ENCODE data around the gene SASS6.
"Not testable (repeated sequence)": the region's sequence is repeated elsewhere in the genome, so short reads cannot be mapped to it uniquely, and the experiment has no call there.

The SASS6 gene

GRCh38 chr1:100051401-100051800 lies 81.3 kb downstream of the SASS6 start:
- Histone ChIP-seq H3K9me3 (ENCODE audit: control insufficient read depth in 2 of 2, low read length in 2 of 2) (no peaks in the 10 kb centered on the region), H3K4me1 (ENCODE audit: control insufficient read depth in 2 of 2, insufficient read depth in 2 of 2, low read length in 2 of 2) (no peaks in the 10 kb centered on the region), H3K36me3 (ENCODE audit: control insufficient read depth in 2 of 2, insufficient read depth in 2 of 2, low read length in 2 of 2) (peaks cover 5 to 7% of the 10 kb centered on the region in 2 donors), H3K27me3 (ENCODE audit: control insufficient read depth in 2 of 2, insufficient read depth in 2 of 2, low read length in 2 of 2) (no peaks in the 10 kb centered on the region), H3K4me3 (ENCODE audit: low read length in 2 of 2) (no peak overlapping the region), H3K27ac (ENCODE audit: low read depth in 2 of 2, low read length in 2 of 2) (no peak overlapping the region), H3K9ac (ENCODE audit: low read depth in 1 of 2, low read length in 2 of 2) (no peak overlapping the region)

- Histone ChIP-seq H3K4me3 (ENCODE audit: low read length in 2 of 2) (no peak overlapping the region), H3K9ac (ENCODE audit: low read depth in 1 of 2, low read length in 2 of 2) (no peak overlapping the region), H3K9me3 (ENCODE audit: control insufficient read depth in 2 of 2, low read length in 2 of 2) (no peaks in the 10 kb centered on the region), H3K4me1 (ENCODE audit: control insufficient read depth in 2 of 2, insufficient read depth in 2 of 2, low read length in 2 of 2) (no peaks in the 10 kb centered on the region), H3K27me3 (ENCODE audit: control insufficient read depth in 2 of 2, insufficient read depth in 2 of 2, low read length in 2 of 2) (no peaks in the 10 kb centered on the region), H3K36me3 (ENCODE audit: control insufficient read depth in 2 of 2, insufficient read depth in 2 of 2, low read length in 2 of 2) (peaks cover 5 to 7% of the 10 kb centered on the region in 2 donors), H3K27ac (ENCODE audit: low read depth in 2 of 2, low read length in 2 of 2) (no peak overlapping the region)
Measured at GRCh38 chr1:100050139-100050538, 82.6 kb downstream of the SASS6 start.

- H3K27me3 ChIP-seq (ENCODE audit: control insufficient read depth in 2 of 2, insufficient read depth in 2 of 2, low read length in 2 of 2); H3K36me3 ChIP-seq (ENCODE audit: control insufficient read depth in 2 of 2, insufficient read depth in 2 of 2, low read length in 2 of 2); H3K4me1 ChIP-seq (ENCODE audit: control insufficient read depth in 2 of 2, insufficient read depth in 2 of 2, low read length in 2 of 2); H3K9ac ChIP-seq (ENCODE audit: low read depth in 1 of 2, low read length in 2 of 2); H3K4me3 ChIP-seq (ENCODE audit: low read length in 2 of 2); H3K27ac ChIP-seq (ENCODE audit: low read depth in 2 of 2, low read length in 2 of 2); H3K9me3 ChIP-seq (ENCODE audit: control insufficient read depth in 2 of 2, low read length in 2 of 2): not testable (repeated sequence)
Measured at GRCh38 chr1:100047235-100047708, 85.5 kb downstream of the SASS6 start.

- no peaks in the 10 kb centered on the region for H3K4me1 ChIP-seq (ENCODE audit: control insufficient read depth in 2 of 2, insufficient read depth in 2 of 2, low read length in 2 of 2)
- H3K27me3 ChIP-seq (ENCODE audit: control insufficient read depth in 2 of 2, insufficient read depth in 2 of 2, low read length in 2 of 2) = no peaks in the 10 kb centered on the region
- H3K9me3 ChIP-seq (ENCODE audit: control insufficient read depth in 2 of 2, low read length in 2 of 2) = peaks cover 0 to 4% of the 10 kb centered on the region in 2 donors
- H3K9ac ChIP-seq (ENCODE audit: low read depth in 1 of 2, low read length in 2 of 2) = no peak overlapping the region
- no peak overlapping the region for H3K27ac ChIP-seq (ENCODE audit: low read depth in 2 of 2, low read length in 2 of 2)
- H3K4me3 ChIP-seq (ENCODE audit: low read length in 2 of 2) = no peak overlapping the region
- no peaks in the 10 kb centered on the region for H3K36me3 ChIP-seq (ENCODE audit: control insufficient read depth in 2 of 2, insufficient read depth in 2 of 2, low read length in 2 of 2)
Measured at GRCh38 chr1:100045206-100045605, 87.5 kb downstream of the SASS6 start.

- Histone ChIP-seq H3K36me3 (ENCODE audit: control insufficient read depth in 2 of 2, insufficient read depth in 2 of 2, low read length in 2 of 2) (no peaks in the 10 kb centered on the region), H3K9me3 (ENCODE audit: control insufficient read depth in 2 of 2, low read length in 2 of 2) (peaks cover 0 to 4% of the 10 kb centered on the region in 2 donors), H3K4me3 (ENCODE audit: low read length in 2 of 2) (peak overlapping the region; percentile 77 to 99), H3K27me3 (ENCODE audit: control insufficient read depth in 2 of 2, insufficient read depth in 2 of 2, low read length in 2 of 2) (no peaks in the 10 kb centered on the region), H3K27ac (ENCODE audit: low read depth in 2 of 2, low read length in 2 of 2) (peak overlapping the region in 1 of 2 donors; percentile 97), H3K4me1 (ENCODE audit: control insufficient read depth in 2 of 2, insufficient read depth in 2 of 2, low read length in 2 of 2) (peaks cover 6 to 17% of the 10 kb centered on the region in 2 donors), H3K9ac (ENCODE audit: low read depth in 1 of 2, low read length in 2 of 2) (peak overlapping the region; percentile 96)
Measured at GRCh38 chr1:100039591-100039990, 93.1 kb downstream of the SASS6 start.

GRCh38 chr1:100038660-100039287 lies 94.0 kb downstream of the SASS6 start:
- no peaks in the 10 kb centered on the region for H3K27me3 ChIP-seq (ENCODE audit: control insufficient read depth in 2 of 2, insufficient read depth in 2 of 2, low read length in 2 of 2)
- peak overlapping the region; percentile 96 for H3K9ac ChIP-seq (ENCODE audit: low read depth in 1 of 2, low read length in 2 of 2)
- peaks cover 6 to 17% of the 10 kb centered on the region in 2 donors for H3K4me1 ChIP-seq (ENCODE audit: control insufficient read depth in 2 of 2, insufficient read depth in 2 of 2, low read length in 2 of 2)
- H3K27ac ChIP-seq (ENCODE audit: low read depth in 2 of 2, low read length in 2 of 2) = peak overlapping the region; percentile 91 to 97
- peaks cover 0 to 3% of the 10 kb centered on the region in 2 donors for H3K9me3 ChIP-seq (ENCODE audit: control insufficient read depth in 2 of 2, low read length in 2 of 2)
- H3K36me3 ChIP-seq (ENCODE audit: control insufficient read depth in 2 of 2, insufficient read depth in 2 of 2, low read length in 2 of 2) = no peaks in the 10 kb centered on the region
- H3K4me3 ChIP-seq (ENCODE audit: low read length in 2 of 2) = peak overlapping the region; percentile 77 to 99

GRCh38 chr1:100037927-100038659 lies 94.6 kb downstream of the SASS6 start:
- Histone ChIP-seq H3K4me3 (ENCODE audit: low read length in 2 of 2) (peak overlapping the region; percentile 77 to 99), H3K4me1 (ENCODE audit: control insufficient read depth in 2 of 2, insufficient read depth in 2 of 2, low read length in 2 of 2) (peaks cover 6 to 17% of the 10 kb centered on the region in 2 donors), H3K27ac (ENCODE audit: low read depth in 2 of 2, low read length in 2 of 2) (peak overlapping the region; percentile 91 to 97), H3K27me3 (ENCODE audit: control insufficient read depth in 2 of 2, insufficient read depth in 2 of 2, low read length in 2 of 2) (no peaks in the 10 kb centered on the region), H3K36me3 (ENCODE audit: control insufficient read depth in 2 of 2, insufficient read depth in 2 of 2, low read length in 2 of 2) (no peaks in the 10 kb centered on the region), H3K9ac (ENCODE audit: low read depth in 1 of 2, low read length in 2 of 2) (peak overlapping the region; percentile 96 to 98), H3K9me3 (ENCODE audit: control insufficient read depth in 2 of 2, low read length in 2 of 2) (no peaks in the 10 kb centered on the region)

GRCh38 chr1:100037656-100037926 lies 95.1 kb downstream of the SASS6 start:
- Histone ChIP-seq H3K27me3 (ENCODE audit: control insufficient read depth in 2 of 2, insufficient read depth in 2 of 2, low read length in 2 of 2) (no peaks in the 10 kb centered on the region), H3K9ac (ENCODE audit: low read depth in 1 of 2, low read length in 2 of 2) (peak overlapping the region; percentile 96 to 98), H3K4me1 (ENCODE audit: control insufficient read depth in 2 of 2, insufficient read depth in 2 of 2, low read length in 2 of 2) (peaks cover 6 to 17% of the 10 kb centered on the region in 2 donors), H3K27ac (ENCODE audit: low read depth in 2 of 2, low read length in 2 of 2) (peak overlapping the region; percentile 91 to 97), H3K4me3 (ENCODE audit: low read length in 2 of 2) (peak overlapping the region; percentile 77 to 99), H3K36me3 (ENCODE audit: control insufficient read depth in 2 of 2, insufficient read depth in 2 of 2, low read length in 2 of 2) (no peaks in the 10 kb centered on the region), H3K9me3 (ENCODE audit: control insufficient read depth in 2 of 2, low read length in 2 of 2) (no peaks in the 10 kb centered on the region)

GRCh38 chr1:100036718-100037655 lies 95.7 kb downstream of the SASS6 start:
- Histone ChIP-seq H3K36me3 (ENCODE audit: control insufficient read depth in 2 of 2, insufficient read depth in 2 of 2, low read length in 2 of 2) (no peaks in the 10 kb centered on the region), H3K27me3 (ENCODE audit: control insufficient read depth in 2 of 2, insufficient read depth in 2 of 2, low read length in 2 of 2) (no peaks in the 10 kb centered on the region), H3K27ac (ENCODE audit: low read depth in 2 of 2, low read length in 2 of 2) (peak overlapping the region; percentile 91 to 97), H3K9ac (ENCODE audit: low read depth in 1 of 2, low read length in 2 of 2) (peak overlapping the region; percentile 96 to 98), H3K4me3 (ENCODE audit: low read length in 2 of 2) (peak overlapping the region; percentile 77 to 99), H3K4me1 (ENCODE audit: control insufficient read depth in 2 of 2, insufficient read depth in 2 of 2, low read length in 2 of 2) (peaks cover 6 to 17% of the 10 kb centered on the region in 2 donors), H3K9me3 (ENCODE audit: control insufficient read depth in 2 of 2, low read length in 2 of 2) (no peaks in the 10 kb centered on the region)

GRCh38 chr1:100035214-100035613 lies 97.5 kb downstream of the SASS6 start:
- no peak overlapping the region for H3K9ac ChIP-seq (ENCODE audit: low read depth in 1 of 2, low read length in 2 of 2)
- H3K4me3 ChIP-seq (ENCODE audit: low read length in 2 of 2) = no peak overlapping the region
- no peaks in the 10 kb centered on the region for H3K36me3 ChIP-seq (ENCODE audit: control insufficient read depth in 2 of 2, insufficient read depth in 2 of 2, low read length in 2 of 2)
- no peaks in the 10 kb centered on the region for H3K27me3 ChIP-seq (ENCODE audit: control insufficient read depth in 2 of 2, insufficient read depth in 2 of 2, low read length in 2 of 2)
- H3K9me3 ChIP-seq (ENCODE audit: control insufficient read depth in 2 of 2, low read length in 2 of 2) = no peaks in the 10 kb centered on the region
- no peak overlapping the region for H3K27ac ChIP-seq (ENCODE audit: low read depth in 2 of 2, low read length in 2 of 2)
- peaks cover 6 to 17% of the 10 kb centered on the region in 2 donors for H3K4me1 ChIP-seq (ENCODE audit: control insufficient read depth in 2 of 2, insufficient read depth in 2 of 2, low read length in 2 of 2)

Measured in mucosa of rectum (tissue), 2 donors.